Lower leg skin (tissue), 3 donors: ENCODE data around the gene RAPGEF6.

ENCODE experiments used
- CTCF ChIP-seq, 3 donors: fragments of 450-650 bp; IDR thresholded peaks; one replicate each; pipeline ENCODE4 v1.5.1; 2016; ENCODE audit warnings: antibody characterized with exemption in 3 of 3, mild to moderate bottlenecking in 3 of 3, moderate library complexity in 2 of 3
- POLR2A ChIP-seq, 2 donors: fragments of 450-650 bp; IDR thresholded peaks; one replicate each; pipeline ENCODE4 v1.6.1; 2016 to 2017; ENCODE audit warnings: antibody characterized with exemption in 2 of 2, mild to moderate bottlenecking in 1 of 2, moderate library complexity in 1 of 2

- TF ChIP-seq POLR2A (IDR thresholded peaks at IDR 0.05) = no peak
- no peak for TF ChIP-seq CTCF (IDR thresholded peaks at IDR 0.05)
Measured at GRCh38 chr5:131528682-131529081, 106.3 kb downstream of the RAPGEF6 start.
